CD14-positive monocyte (primary cell): ENCODE measurements around the gene MGAT5. TPM values are rescaled to one million over a fixed set of nuclear protein-coding genes. Genes with fewer than 3 reads are reported as not detected.

Source experiments
- DNase-seq, 3 donors: peaks; one replicate each; pipeline ENCODE4 v3.0.0-alpha.2; 2011 to 2022
- H2AFZ ChIP-seq: 2 replicates; pipeline ENCODE4 v1.6.0; 2012; ENCODE audit warnings: mild to moderate bottlenecking, low read depth, low read length, inconsistent platforms; ENCODE audit not compliant: insufficient read depth, poor library complexity, severe bottlenecking
- H3K27ac ChIP-seq, 2 donors: 1 replicate in 1 of 2; 2 replicates in 1 of 2; pipeline ENCODE4 v1.5.1; 2012 to 2013; ENCODE audit warnings: low read length in 2 of 2, control low read depth in 1 of 2, inconsistent platforms in 1 of 2, low read depth in 1 of 2, mild to moderate bottlenecking in 1 of 2
- H3K27me3 ChIP-seq, 2 donors: one replicate each; pipeline versions ENCODE4 v1.6.0 to v1.6.1; 2011 to 2013; ENCODE audit warnings: low read length in 2 of 2; ENCODE audit not compliant: control insufficient read depth in 2 of 2, insufficient read depth in 2 of 2
- H3K36me3 ChIP-seq, 2 donors: replicated peaks in 1 of 2; 1 replicate in 1 of 2; 2 replicates in 1 of 2; pipeline versions ENCODE4 v1.5.1 to v1.6.1; 2012 to 2013; ENCODE audit warnings: low read length in 2 of 2, control low read depth in 1 of 2, inconsistent platforms in 1 of 2, mild to moderate bottlenecking in 1 of 2; ENCODE audit not compliant: insufficient read depth in 2 of 2, control insufficient read depth in 1 of 2
- H3K4me1 ChIP-seq, 2 donors: 1 replicate in 1 of 2; 2 replicates in 1 of 2; pipeline versions ENCODE4 v1.5.1 to v1.6.1; 2012 to 2013; ENCODE audit warnings: low read length in 2 of 2, control low read depth in 1 of 2, inconsistent platforms in 1 of 2, mild to moderate bottlenecking in 1 of 2, moderate library complexity in 1 of 2; ENCODE audit not compliant: insufficient read depth in 2 of 2, control insufficient read depth in 1 of 2
- H3K4me2 ChIP-seq: replicated peaks from 2 replicates; pipeline ENCODE3; 2012; ENCODE audit warnings: low read length, moderate library complexity, mild to moderate bottlenecking; ENCODE audit not compliant: poor library complexity, severe bottlenecking; ENCODE audit errors: extremely low read depth
- H3K4me3 ChIP-seq, 3 experiments: fragments of 200-600 bp in 1 of 3; sonication (generic) in 1 of 3; replicated peaks in 1 of 3; 1 replicate in 2 of 3; 2 replicates in 1 of 3; pipeline ENCODE4 v1.5.1; 2011 to 2013; ENCODE audit warnings: low read length in 3 of 3, mild to moderate bottlenecking in 3 of 3, control low read depth in 2 of 3, low read depth in 2 of 3, inconsistent platforms in 1 of 3, moderate library complexity in 1 of 3
- H3K79me2 ChIP-seq: 2 replicates; pipeline ENCODE4 v1.6.0; 2012; ENCODE audit warnings: mild to moderate bottlenecking, control low read depth, inconsistent platforms, low read length, moderate library complexity; ENCODE audit not compliant: insufficient read depth
- H3K9ac ChIP-seq: 2 replicates; pipeline ENCODE4 v1.6.0; 2017; ENCODE audit warnings: low read length, mild to moderate bottlenecking; ENCODE audit not compliant: insufficient read depth, poor library complexity, severe bottlenecking
- H3K9me3 ChIP-seq, 2 donors: replicated peaks in 1 of 2; 1 replicate in 1 of 2; 2 replicates in 1 of 2; pipeline versions ENCODE4 v1.5.1 to v1.6.1; 2012 to 2013; ENCODE audit warnings: low read length in 2 of 2, control low read depth in 1 of 2; ENCODE audit not compliant: control insufficient read depth in 1 of 2, insufficient read depth in 1 of 2
- H4K20me1 ChIP-seq: 2 replicates; pipeline ENCODE4 v1.6.0; 2012; ENCODE audit warnings: mild to moderate bottlenecking, low read length, control low read depth, moderate library complexity; ENCODE audit not compliant: insufficient read depth
- H3K27ac Mint-ChIP-seq, 7 donors: one replicate each; pipeline ENCODE4 v1.8.0; 2020; ENCODE audit warnings: mild to moderate bottlenecking in 7 of 7, mixed read lengths in 7 of 7, moderate library complexity in 6 of 7, inconsistent platforms in 2 of 7
- H3K27me3 Mint-ChIP-seq, 3 donors: one replicate each; pipeline ENCODE4 v1.8.0; 2021 to 2022; ENCODE audit warnings: low read depth in 3 of 3, mild to moderate bottlenecking in 3 of 3, mixed read lengths in 3 of 3, moderate library complexity in 3 of 3, inconsistent platforms in 1 of 3
- H3K36me3 Mint-ChIP-seq, 2 donors: one replicate each; pipeline ENCODE4 v1.8.0; 2020; ENCODE audit warnings: mixed read lengths in 2 of 2, inconsistent platforms in 1 of 2, mild to moderate bottlenecking in 1 of 2
- H3K4me1 Mint-ChIP-seq: one replicate; pipeline ENCODE4 v1.8.0; 2020; ENCODE audit warnings: mild to moderate bottlenecking, mixed read lengths
- H3K4me3 Mint-ChIP-seq, 2 donors: one replicate each; pipeline ENCODE4 v1.8.0; 2020; ENCODE audit warnings: mild to moderate bottlenecking in 2 of 2, mixed read lengths in 2 of 2, moderate library complexity in 1 of 2
- H3K9me3 Mint-ChIP-seq, 7 donors: one replicate each; pipeline ENCODE4 v1.8.0; 2020 to 2022; ENCODE audit warnings: mixed read lengths in 7 of 7, mild to moderate bottlenecking in 6 of 7, moderate library complexity in 6 of 7, inconsistent platforms in 2 of 7
- WGBS: methylation state at CpG from one replicate; pipeline ENCODE4 v1.1.5; 2013; ENCODE audit warnings: missing lambda C conversion rate; ENCODE audit not compliant: insufficient coverage; 5-methylcytosine and 5-hydroxymethylcytosine counted together
- intact Hi-C, 2 donors: fragments of 100-400 bp; cut with micrococcal nuclease; formaldehyde crosslinking; loops; one replicate each; pipeline versions ENCODE4 v1.15.0 to v1.15.1; 2023
- polyA plus RNA-seq, 3 donors: library from polyadenylated mRNA; depleted of rRNA in 1 of 3; unstranded in 2 of 3; stranded (reverse) in 1 of 3; fragments of 300-500 nt in 2 of 3; fragments of >200 nt in 1 of 3; fragmentation: Illumina TruSeq in 2 of 3; gene quantifications; 1 replicate in 2 of 3; 2 replicates in 1 of 3; pipeline ENCODE4 v1.2.3, GENCODE V29; 2012 to 2021
- TF ChIP-seq, protein P1 (sequence below): fragments of 200-600 bp; IDR thresholded peaks from one replicate; pipeline ENCODE4 v1.8.0; 2022; ENCODE audit warnings: antibody characterized with exemption, mild to moderate bottlenecking

Gene MGAT5
- polyA plus RNA-seq, 3 donors: 1.9 to 6.6 (median 2.4) TPM

DNA sequence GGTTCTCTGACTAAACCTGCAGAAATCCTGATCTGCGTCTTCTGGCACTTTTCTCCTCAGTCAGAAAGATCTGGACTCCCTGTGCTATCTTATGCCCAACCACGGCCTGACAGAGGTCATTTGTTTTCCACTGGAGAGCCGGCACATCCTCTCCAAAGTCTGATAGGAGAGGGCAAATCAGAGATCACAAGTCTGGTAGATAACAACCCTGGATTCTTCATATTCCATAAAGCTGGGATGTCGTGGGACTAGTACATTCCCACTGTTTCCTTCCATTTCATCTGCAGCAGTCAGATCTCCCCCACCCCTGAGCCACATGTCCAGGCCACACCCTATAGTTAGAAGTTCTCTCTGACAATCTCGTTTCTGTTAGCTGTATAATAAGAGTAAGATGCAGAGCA lies 157.0 kb downstream of the MGAT5 start:
- Mint-ChIP-seq H3K4me1 (peaks cover 32% of the 10 kb centered on the region), H3K36me3 (peaks cover 28 to 42% of the 10 kb centered on the region in 2 donors), H3K9me3 (no peaks in the 10 kb centered on the region), H3K27ac (no peak overlapping the region), H3K4me3 (no peak overlapping the region), H3K27me3 (peaks cover 0 to 2% (median 0%) of the 10 kb centered on the region in 3 donors)
- TF ChIP-seq, protein P1, sequence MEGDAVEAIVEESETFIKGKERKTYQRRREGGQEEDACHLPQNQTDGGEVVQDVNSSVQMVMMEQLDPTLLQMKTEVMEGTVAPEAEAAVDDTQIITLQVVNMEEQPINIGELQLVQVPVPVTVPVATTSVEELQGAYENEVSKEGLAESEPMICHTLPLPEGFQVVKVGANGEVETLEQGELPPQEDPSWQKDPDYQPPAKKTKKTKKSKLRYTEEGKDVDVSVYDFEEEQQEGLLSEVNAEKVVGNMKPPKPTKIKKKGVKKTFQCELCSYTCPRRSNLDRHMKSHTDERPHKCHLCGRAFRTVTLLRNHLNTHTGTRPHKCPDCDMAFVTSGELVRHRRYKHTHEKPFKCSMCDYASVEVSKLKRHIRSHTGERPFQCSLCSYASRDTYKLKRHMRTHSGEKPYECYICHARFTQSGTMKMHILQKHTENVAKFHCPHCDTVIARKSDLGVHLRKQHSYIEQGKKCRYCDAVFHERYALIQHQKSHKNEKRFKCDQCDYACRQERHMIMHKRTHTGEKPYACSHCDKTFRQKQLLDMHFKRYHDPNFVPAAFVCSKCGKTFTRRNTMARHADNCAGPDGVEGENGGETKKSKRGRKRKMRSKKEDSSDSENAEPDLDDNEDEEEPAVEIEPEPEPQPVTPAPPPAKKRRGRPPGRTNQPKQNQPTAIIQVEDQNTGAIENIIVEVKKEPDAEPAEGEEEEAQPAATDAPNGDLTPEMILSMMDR: no peak
- Histone ChIP-seq H4K20me1 (no peaks in the 10 kb centered on the region), H3K79me2 (no peaks in the 10 kb centered on the region), H3K4me3 (no peak overlapping the region), H3K27me3 (no peaks in the 10 kb centered on the region), H2AFZ (no peak overlapping the region), H3K36me3 (peaks cover 3 to 29% of the 10 kb centered on the region in 2 donors), H3K4me1 (no peaks in the 10 kb centered on the region), H3K9ac (no peak overlapping the region), H3K27ac (no peak overlapping the region), H3K4me2 (no peak overlapping the region), H3K9me3 (no peaks in the 10 kb centered on the region)
- intact Hi-C loops: no loop called here
- WGBS: 100% methylated on average over 2 of the region's 5 CpGs
- no peak for DNase-seq

DNA sequence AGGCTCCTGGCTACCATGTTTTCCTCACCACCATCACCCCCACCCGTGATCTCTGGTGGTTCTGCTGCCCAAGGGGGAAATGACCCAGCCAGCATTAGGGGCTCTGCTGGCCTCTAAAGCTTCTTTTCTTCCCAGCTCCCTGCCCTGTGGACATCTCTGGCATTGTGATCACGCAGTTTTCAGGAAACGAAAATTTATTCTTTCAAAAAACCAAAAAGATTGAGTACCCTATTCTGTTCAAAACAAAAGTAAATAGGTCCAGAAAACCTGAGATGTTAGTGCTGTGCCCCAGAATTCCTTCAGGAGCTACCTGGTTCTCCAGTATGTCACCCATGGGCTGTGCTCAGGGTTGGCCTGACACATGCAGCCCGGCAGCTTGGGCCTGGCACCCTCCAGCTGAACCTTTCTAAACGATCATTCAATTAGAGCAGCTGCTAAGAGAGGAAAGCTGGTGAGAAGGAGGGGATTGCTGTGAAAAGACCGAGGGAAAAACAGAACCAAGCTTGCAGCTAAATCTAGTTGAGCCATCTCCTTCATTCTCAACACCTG lies 157.5 kb downstream of the MGAT5 start:
- no peak overlapping the region for H2AFZ ChIP-seq

More for the DNA sequence above, 157.5 kb downstream of the MGAT5 start:
- H3K9me3 ChIP-seq: no peaks in the 10 kb centered on the region
- no peak overlapping the region for H3K4me3 ChIP-seq
- no peak overlapping the region for H3K27ac ChIP-seq
- H3K9ac ChIP-seq: no peak overlapping the region
- no peaks in the 10 kb centered on the region for H3K27me3 ChIP-seq
- H4K20me1 ChIP-seq: no peaks in the 10 kb centered on the region
- H3K36me3 ChIP-seq: peaks cover 3 to 29% of the 10 kb centered on the region in 2 donors
- intact Hi-C loops: no loop called here
- WGBS: 83% methylated on average over 3 of the region's 6 CpGs
- Mint-ChIP-seq H3K36me3 (peaks cover 26 to 41% of the 10 kb centered on the region in 2 donors), H3K9me3 (no peaks in the 10 kb centered on the region), H3K4me3 (no peak overlapping the region), H3K27ac (no peak overlapping the region), H3K27me3 (peaks cover 0 to 2% (median 0%) of the 10 kb centered on the region in 3 donors), H3K4me1 (peaks cover 32% of the 10 kb centered on the region)
- no peaks in the 10 kb centered on the region for H3K4me1 ChIP-seq
- DNase-seq: no peak
- H3K4me2 ChIP-seq: no peak overlapping the region
- TF ChIP-seq, protein P1: no peak
- no peaks in the 10 kb centered on the region for H3K79me2 ChIP-seq
